PC-3 (cell line): ENCODE results near the gene NBPF3.

Source experiments
- CTCF ChIP-seq: fragments of 300-600 bp; sonication (generic); conservative IDR thresholded peaks from 2 replicates; pipeline ENCODE4 v1.5.1; 2017; ENCODE audit warnings: antibody characterized with exemption, low read depth, mild to moderate bottlenecking, low read length
- EZH2 ChIP-seq: fragments of 300-600 bp; sonication (generic); IDR thresholded peaks from one replicate; pipeline ENCODE4 v1.6.1; 2017; ENCODE audit warnings: antibody characterized with exemption, mild to moderate bottlenecking, low read length; ENCODE audit not compliant: unreplicated experiment
- EZH2phosphoT487 ChIP-seq: fragments of 300-600 bp; sonication (generic); IDR thresholded peaks from 2 replicates; pipeline ENCODE4 v1.6.1; 2018; ENCODE audit warnings: mild to moderate bottlenecking, antibody characterized with exemption, low read length, borderline replicate concordance

DNA sequence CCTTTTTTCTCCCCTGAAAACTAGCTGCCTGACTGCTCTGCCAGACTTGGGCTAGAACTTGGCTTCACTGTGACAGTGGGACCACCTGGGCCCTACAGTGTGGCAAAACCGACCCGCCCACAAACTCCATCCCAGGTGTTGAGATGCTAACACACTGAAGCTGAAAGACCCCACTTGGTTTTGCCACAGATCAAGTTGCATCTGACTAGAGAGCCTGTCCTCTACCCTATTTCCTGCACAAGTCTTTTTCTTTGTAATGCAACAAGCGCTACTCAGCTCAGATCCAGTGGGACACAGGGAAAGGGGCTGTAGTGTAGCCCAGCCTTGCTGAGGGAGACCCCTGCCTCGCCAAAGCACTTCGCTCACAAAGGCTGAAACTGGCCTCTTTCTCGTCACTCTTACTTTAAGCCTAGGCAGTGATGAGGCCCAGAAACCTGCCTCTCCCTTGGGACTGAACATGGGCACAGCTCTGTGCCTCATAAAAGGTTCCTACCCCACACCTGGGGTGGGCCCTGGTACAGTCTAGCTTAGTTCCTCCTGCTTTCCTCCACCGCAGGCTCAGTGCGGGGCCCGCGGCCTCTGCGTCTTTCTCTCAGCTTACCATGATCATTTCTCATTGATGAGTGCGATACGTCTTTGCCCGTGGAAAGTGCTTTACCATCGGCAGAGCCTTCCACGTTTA, 79.0 kb downstream of the NBPF3 start:
- TF ChIP-seq EZH2phosphoT487 (no peak), CTCF (no peak), EZH2 (no peak)
